ENCODE measurements around the gene ATP4B.

ATP4B gene

GRCh38 chr13:113637262-113638160 lies 20.5 kb downstream of the ATP4B start:
- H3K4me3 ChIP-seq (ENCODE audit: low read length): no peak overlapping the region
- no peaks in the 10 kb centered on the region for H3K27me3 ChIP-seq (ENCODE audit: insufficient read depth, low read length)
- no peak overlapping the region for H3K27ac ChIP-seq (ENCODE audit: low read depth, low read length)
- 94% methylated on average over 30 of the region's 30 CpGs for WGBS
- H3K36me3 ChIP-seq (ENCODE audit: insufficient read depth, low read length): peaks cover 99% of the 10 kb centered on the region
- no peak overlapping the region for H3K9ac ChIP-seq (ENCODE audit: low read depth, low read length)
- H3K9me3 ChIP-seq (ENCODE audit: insufficient read depth, low read depth, low read length): peaks cover 22% of the 10 kb centered on the region
- H3K4me1 ChIP-seq (ENCODE audit: insufficient read depth, low read length): no peaks in the 10 kb centered on the region

DNA sequence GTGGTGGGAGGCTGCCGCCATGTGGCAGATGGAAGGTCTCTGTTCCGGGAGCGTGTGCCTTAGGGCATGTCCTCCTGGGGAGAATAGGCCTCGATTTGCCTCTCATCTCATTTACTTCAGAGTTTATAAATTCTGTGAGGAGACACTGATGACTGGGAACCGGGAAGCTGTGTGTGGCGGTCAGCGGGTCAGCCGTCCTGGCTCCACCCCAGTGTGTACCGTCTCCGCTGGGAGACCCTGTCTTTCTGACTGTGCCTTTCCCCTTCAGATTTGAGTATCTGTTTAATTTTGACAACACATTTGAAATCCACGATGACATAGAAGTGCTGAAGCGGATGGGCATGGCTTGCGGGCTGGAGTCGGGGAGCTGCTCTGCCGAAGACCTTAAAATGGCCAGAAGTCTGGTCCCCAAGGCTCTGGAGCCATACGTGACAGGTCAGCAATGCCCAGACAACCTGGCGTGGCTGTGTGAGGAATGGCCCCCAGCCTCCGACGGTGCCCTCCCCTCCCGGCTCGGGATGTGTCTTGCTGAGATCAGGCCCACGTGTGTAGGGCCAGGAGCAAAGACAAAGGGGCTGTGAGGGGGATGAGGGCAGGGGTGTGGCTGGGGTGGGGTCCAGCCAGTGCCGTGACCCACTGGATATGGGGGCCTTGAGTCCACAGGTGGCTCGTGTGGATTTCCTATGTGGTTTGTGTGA lies 21.6 kb downstream of the ATP4B start:
- peaks cover 11% of the 10 kb centered on the region for H3K9me3 ChIP-seq (ENCODE audit: insufficient read depth, low read depth, low read length)
- H3K27ac ChIP-seq (ENCODE audit: low read depth, low read length): no peak overlapping the region
- no peak overlapping the region for H3K9ac ChIP-seq (ENCODE audit: low read depth, low read length)
- no peaks in the 10 kb centered on the region for H3K4me1 ChIP-seq (ENCODE audit: insufficient read depth, low read length)
- peaks cover 98% of the 10 kb centered on the region for H3K36me3 ChIP-seq (ENCODE audit: insufficient read depth, low read length)
- H3K27me3 ChIP-seq (ENCODE audit: insufficient read depth, low read length): no peaks in the 10 kb centered on the region
- WGBS: 96% methylated on average over 24 of the region's 24 CpGs
- no peak overlapping the region for H3K4me3 ChIP-seq (ENCODE audit: low read length)

GRCh38 chr13:113635709-113636108 lies 22.3 kb downstream of the ATP4B start:
- Histone ChIP-seq H3K9me3 (ENCODE audit: insufficient read depth, low read depth, low read length) (peaks cover 9% of the 10 kb centered on the region; the same call in 1 of the 2 replicates), H3K27me3 (ENCODE audit: insufficient read depth, low read length) (no peaks in the 10 kb centered on the region), H3K4me3 (ENCODE audit: low read length) (no peak overlapping the region), H3K36me3 (ENCODE audit: insufficient read depth, low read length) (peaks cover 98% of the 10 kb centered on the region), H3K4me1 (ENCODE audit: insufficient read depth, low read length) (no peaks in the 10 kb centered on the region), H3K9ac (ENCODE audit: low read depth, low read length) (no peak overlapping the region), H3K27ac (ENCODE audit: low read depth, low read length) (no peak overlapping the region)
- 97% methylated on average over 25 of the region's 25 CpGs for WGBS

DNA sequence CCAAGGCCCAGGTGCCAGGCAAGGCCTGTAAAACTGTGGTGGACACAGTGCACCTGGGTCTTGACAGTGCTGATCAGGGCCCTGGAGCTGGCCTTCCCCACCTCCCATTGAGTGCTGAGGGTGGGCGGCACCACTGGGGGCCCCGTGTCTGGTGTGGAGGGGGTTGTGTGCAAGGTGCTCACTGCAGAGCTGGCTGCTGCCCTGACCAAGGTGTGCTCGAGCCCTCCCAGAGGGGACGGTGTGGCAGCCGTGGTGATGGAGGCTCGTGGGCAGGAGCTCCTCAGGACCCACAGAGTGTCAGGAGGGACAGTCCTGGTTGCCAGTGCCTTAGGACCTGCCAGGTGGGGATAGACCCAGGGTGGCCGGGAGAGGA lies 23.0 kb downstream of the ATP4B start:
- Histone ChIP-seq H3K9ac (ENCODE audit: low read depth, low read length) (no peak overlapping the region), H3K36me3 (ENCODE audit: insufficient read depth, low read length) (peaks cover 95% of the 10 kb centered on the region), H3K4me3 (ENCODE audit: low read length) (no peak overlapping the region), H3K27ac (ENCODE audit: low read depth, low read length) (no peak overlapping the region), H3K9me3 (ENCODE audit: insufficient read depth, low read depth, low read length) (peaks cover 5% of the 10 kb centered on the region; the same call in 1 of the 2 replicates), H3K4me1 (ENCODE audit: insufficient read depth, low read length) (no peaks in the 10 kb centered on the region), H3K27me3 (ENCODE audit: insufficient read depth, low read length) (no peaks in the 10 kb centered on the region)
- WGBS: 97% methylated on average over 7 of the region's 7 CpGs

DNA sequence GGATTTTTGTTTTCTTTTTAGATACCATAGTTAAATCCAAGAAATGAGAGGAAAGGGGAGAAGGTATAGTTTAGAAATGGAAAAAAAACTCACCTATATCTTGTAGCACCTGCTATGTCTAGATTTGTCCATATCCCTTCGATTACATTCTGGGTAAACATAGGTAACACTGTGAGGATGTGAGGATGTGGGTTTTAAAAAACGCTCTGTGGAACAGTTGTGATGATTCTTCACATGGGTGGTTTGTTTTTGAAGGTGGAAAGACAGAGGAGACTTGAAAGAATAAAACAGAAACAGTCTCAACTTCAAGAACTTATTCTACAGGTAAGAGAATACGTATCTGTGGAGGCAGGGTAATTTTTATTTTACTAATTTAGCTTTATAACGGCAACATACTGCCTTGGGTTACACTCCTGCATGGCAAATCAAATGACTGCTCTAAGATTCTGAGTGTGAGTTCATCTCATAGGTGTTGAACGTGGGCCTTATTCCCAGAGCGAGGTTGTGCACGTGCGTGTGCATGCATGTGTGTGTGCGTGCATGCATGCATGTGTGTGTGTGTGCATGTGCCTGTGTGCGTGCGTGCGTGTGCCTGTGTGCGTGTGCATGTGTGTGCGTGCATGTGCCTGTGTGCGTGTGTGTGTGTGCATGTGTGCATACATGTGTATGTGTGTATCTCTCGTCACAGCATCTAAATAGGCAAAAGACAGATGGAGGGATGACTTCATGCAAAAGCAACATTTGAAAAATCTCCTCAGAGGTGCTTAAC lies 23.5 kb downstream of the ATP4B start:
- no peaks in the 10 kb centered on the region for H3K4me1 ChIP-seq (ENCODE audit: insufficient read depth, low read length)
- no peak overlapping the region for H3K27ac ChIP-seq (ENCODE audit: low read depth, low read length)
- 96% methylated on average over 16 of the region's 16 CpGs for WGBS
- H3K4me3 ChIP-seq (ENCODE audit: low read length): no peak overlapping the region
- H3K9me3 ChIP-seq (ENCODE audit: insufficient read depth, low read depth, low read length): peaks cover 5% of the 10 kb centered on the region; the same call in 1 of the 2 replicates
- H3K36me3 ChIP-seq (ENCODE audit: insufficient read depth, low read length): peaks cover 92% of the 10 kb centered on the region
- no peaks in the 10 kb centered on the region for H3K27me3 ChIP-seq (ENCODE audit: insufficient read depth, low read length)
- no peak overlapping the region for H3K9ac ChIP-seq (ENCODE audit: low read depth, low read length)

DNA sequence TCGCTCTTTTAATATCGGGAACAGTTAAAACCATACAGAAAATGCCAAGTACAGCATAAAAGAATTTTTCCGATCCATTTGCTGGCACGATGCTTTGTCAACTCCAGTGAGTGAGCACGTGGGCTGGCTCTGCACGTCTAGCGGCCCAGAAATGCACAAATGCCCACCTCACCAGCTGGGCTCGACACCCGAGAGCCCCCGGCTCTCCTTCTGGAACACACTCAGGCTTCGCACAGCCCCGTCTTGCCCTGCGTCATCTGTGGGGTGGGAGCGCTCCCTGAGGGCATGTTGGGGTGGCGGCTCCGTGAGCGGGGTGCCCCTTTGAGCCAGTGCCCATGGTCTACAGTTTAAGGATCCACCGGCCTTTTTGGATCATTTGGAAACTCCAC lies 24.5 kb downstream of the ATP4B start:
- Histone ChIP-seq H3K9ac (ENCODE audit: low read depth, low read length) (no peak overlapping the region), H3K4me1 (ENCODE audit: insufficient read depth, low read length) (no peaks in the 10 kb centered on the region), H3K4me3 (ENCODE audit: low read length) (no peak overlapping the region), H3K36me3 (ENCODE audit: insufficient read depth, low read length) (peaks cover 89% of the 10 kb centered on the region), H3K9me3 (ENCODE audit: insufficient read depth, low read depth, low read length) (no peaks in the 10 kb centered on the region), H3K27ac (ENCODE audit: low read depth, low read length) (no peak overlapping the region), H3K27me3 (ENCODE audit: insufficient read depth, low read length) (no peaks in the 10 kb centered on the region)
- 95% methylated on average over 18 of the region's 18 CpGs for WGBS

- no peak overlapping the region for H3K4me3 ChIP-seq (ENCODE audit: low read length)
- WGBS: 96% methylated on average over 38 of the region's 38 CpGs
- peaks cover 87% of the 10 kb centered on the region for H3K36me3 ChIP-seq (ENCODE audit: insufficient read depth, low read length)
- H3K27me3 ChIP-seq (ENCODE audit: insufficient read depth, low read length): no peaks in the 10 kb centered on the region
- H3K9ac ChIP-seq (ENCODE audit: low read depth, low read length): no peak overlapping the region
- no peaks in the 10 kb centered on the region for H3K4me1 ChIP-seq (ENCODE audit: insufficient read depth, low read length)
- H3K27ac ChIP-seq (ENCODE audit: low read depth, low read length): no peak overlapping the region
- no peaks in the 10 kb centered on the region for H3K9me3 ChIP-seq (ENCODE audit: insufficient read depth, low read depth, low read length)
Observed at GRCh38 chr13:113632706-113633484, 25.1 kb downstream of the ATP4B start.

- H3K27ac ChIP-seq (ENCODE audit: low read depth, low read length): no peak overlapping the region
- H3K9ac ChIP-seq (ENCODE audit: low read depth, low read length): no peak overlapping the region
- peaks cover 80% of the 10 kb centered on the region for H3K36me3 ChIP-seq (ENCODE audit: insufficient read depth, low read length)
- H3K4me3 ChIP-seq (ENCODE audit: low read length): no peak overlapping the region
- no peaks in the 10 kb centered on the region for H3K27me3 ChIP-seq (ENCODE audit: insufficient read depth, low read length)
- no peaks in the 10 kb centered on the region for H3K4me1 ChIP-seq (ENCODE audit: insufficient read depth, low read length)
- no peaks in the 10 kb centered on the region for H3K9me3 ChIP-seq (ENCODE audit: insufficient read depth, low read depth, low read length)
- 97% methylated on average over 42 of the region's 42 CpGs for WGBS
Observed at GRCh38 chr13:113631341-113632095, 26.5 kb downstream of the ATP4B start.

DNA sequence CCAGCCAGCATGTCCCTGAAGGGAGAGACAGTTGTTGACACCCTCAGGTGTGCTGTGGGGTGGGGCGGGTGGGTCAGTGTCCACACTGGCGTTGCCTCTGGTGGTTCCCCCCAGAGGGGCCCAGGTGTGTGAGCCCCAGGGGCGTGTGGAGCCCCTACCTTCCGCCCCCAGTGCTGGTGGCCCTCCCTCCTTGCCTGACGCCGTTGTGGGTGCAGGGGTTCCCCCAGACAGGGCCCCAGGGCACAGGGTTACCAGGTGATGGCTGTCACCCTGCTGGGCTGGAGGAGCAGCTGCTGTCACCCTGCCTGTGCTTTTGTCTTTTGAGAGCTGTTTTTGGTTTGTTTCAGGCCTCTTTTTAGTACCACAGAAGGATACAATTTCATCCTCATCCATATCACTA lies 27.2 kb downstream of the ATP4B start:
- H3K27me3 ChIP-seq (ENCODE audit: insufficient read depth, low read length): no peaks in the 10 kb centered on the region
- H3K9ac ChIP-seq (ENCODE audit: low read depth, low read length): no peak overlapping the region
- no peaks in the 10 kb centered on the region for H3K9me3 ChIP-seq (ENCODE audit: insufficient read depth, low read depth, low read length)
- H3K4me3 ChIP-seq (ENCODE audit: low read length): no peak overlapping the region
- H3K36me3 ChIP-seq (ENCODE audit: insufficient read depth, low read length): peaks cover 74% of the 10 kb centered on the region
- H3K4me1 ChIP-seq (ENCODE audit: insufficient read depth, low read length): no peaks in the 10 kb centered on the region
- WGBS: 95% methylated on average over 6 of the region's 6 CpGs
- no peak overlapping the region for H3K27ac ChIP-seq (ENCODE audit: low read depth, low read length)

DNA sequence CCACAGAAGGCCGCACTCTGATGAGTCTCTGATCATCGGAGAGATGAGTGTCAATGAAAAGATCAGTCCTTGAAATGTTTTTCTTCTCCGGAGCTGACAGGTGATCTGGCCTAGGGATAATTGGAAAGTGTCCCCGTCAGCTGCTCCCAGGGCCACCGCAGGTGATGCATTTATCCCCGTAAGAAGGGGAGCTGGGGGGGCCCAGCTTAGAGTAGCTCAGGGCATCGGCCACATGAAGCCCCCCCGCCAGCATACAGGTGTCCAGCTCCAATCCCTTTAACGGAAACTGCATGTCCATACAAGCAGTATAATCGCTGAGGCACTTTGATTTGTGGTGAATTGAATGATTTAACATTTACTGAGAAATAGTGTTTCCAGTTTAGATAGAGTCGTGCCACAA lies 27.7 kb downstream of the ATP4B start:
- H3K27me3 ChIP-seq (ENCODE audit: insufficient read depth, low read length): no peaks in the 10 kb centered on the region
- 95% methylated on average over 11 of the region's 11 CpGs for WGBS

More for the DNA sequence above, 27.7 kb downstream of the ATP4B start:
- Histone ChIP-seq H3K4me3 (ENCODE audit: low read length) (no peak overlapping the region), H3K9me3 (ENCODE audit: insufficient read depth, low read depth, low read length) (no peaks in the 10 kb centered on the region), H3K4me1 (ENCODE audit: insufficient read depth, low read length) (no peaks in the 10 kb centered on the region), H3K27ac (ENCODE audit: low read depth, low read length) (no peak overlapping the region), H3K36me3 (ENCODE audit: insufficient read depth, low read length) (peaks cover 69% of the 10 kb centered on the region), H3K9ac (ENCODE audit: low read depth, low read length) (no peak overlapping the region)
